SK-N-SH (cell line): ENCODE measurements around the gene MVP. TPM values are rescaled to one million over a fixed set of nuclear protein-coding genes. Genes with fewer than 3 reads are reported as not detected.
A peak's percentile ranks its signal among the peaks of the same experiment; 100 is the strongest.

Experiments used
- CTCF ChIA-PET: fragments of 300-600, 350-600 bp; formaldehyde crosslinking; extraction: SDS; loops from one replicate; lab custom pipeline; 2021; lab: Yijun Ruan, JAX
- POLR2A ChIA-PET: fragments of 350-600 bp; sonication (Branson Sonifier 250); formaldehyde crosslinking; extraction: SDS; loops from one replicate; lab custom pipeline; 2020; ENCODE audit warnings: antibody characterized with exemption, inconsistent platforms; lab: Yijun Ruan, JAX
- DNase-seq: peaks from one replicate; pipeline ENCODE4 v3.0.0; 2012
- H2AFZ ChIP-seq: fragments of 200-600 bp; sonication (generic); 2 replicates; pipeline ENCODE4 v1.8.1; 2016; ENCODE audit warnings: antibody characterized with exemption, mild to moderate bottlenecking, low read depth
- H3F3A ChIP-seq: fragments of 200-600 bp; sonication (generic); replicated peaks from 2 replicates; pipeline ENCODE3; 2016; ENCODE audit warnings: antibody characterized with exemption, mild to moderate bottlenecking; ENCODE audit not compliant: insufficient read depth
- H3K27ac ChIP-seq, 2 experiments: fragments of 200-500 bp in 1 of 2; fragments of 200-600 bp in 1 of 2; sonication (Bioruptor generic) in 1 of 2; sonication (generic), shearing (Covaris generic) in 1 of 2; 2 replicates each; pipeline versions ENCODE4 v1.5.1 to v1.6.1; 2014 to 2016; ENCODE audit warnings: low read depth in 2 of 2, inconsistent platforms in 1 of 2, low read length in 1 of 2, mild to moderate bottlenecking in 1 of 2, mixed read lengths in 1 of 2
- H3K27me3 ChIP-seq: fragments of 200-600 bp; sonication (generic), shearing (Covaris generic); 2 replicates; pipeline ENCODE4 v1.6.1; 2016; ENCODE audit warnings: mixed run types; ENCODE audit not compliant: insufficient read depth
- H3K36me3 ChIP-seq, 2 experiments: fragments of 200-500 bp in 1 of 2; fragments of 200-600 bp in 1 of 2; sonication (Bioruptor generic) in 1 of 2; sonication (generic) in 1 of 2; replicated peaks in 1 of 2; 2 replicates each; pipeline versions ENCODE3 to v1.5.1; 2014 to 2016; ENCODE audit warnings: low read length in 1 of 2, mild to moderate bottlenecking in 1 of 2; ENCODE audit not compliant: insufficient read depth in 2 of 2, control insufficient read depth in 1 of 2
- H3K4me1 ChIP-seq, 2 experiments: fragments of 200-500 bp in 1 of 2; fragments of 200-600 bp in 1 of 2; sonication (Bioruptor generic) in 1 of 2; sonication (generic), shearing (Covaris generic) in 1 of 2; 2 replicates each; pipeline versions ENCODE4 v1.5.1 to v1.6.1; 2014 to 2016; ENCODE audit warnings: low read depth in 1 of 2, low read length in 1 of 2, mixed run types in 1 of 2; ENCODE audit not compliant: insufficient read depth in 2 of 2, control insufficient read depth in 1 of 2
- H3K4me2 ChIP-seq: fragments of 200-600 bp; sonication (generic), shearing (Covaris generic); 2 replicates; pipeline ENCODE4 v1.6.1; 2017; ENCODE audit warnings: mixed run types
- H3K4me3 ChIP-seq, 2 experiments: fragments of 200-500 bp in 1 of 2; fragments of 200-600 bp in 1 of 2; sonication (Bioruptor generic) in 1 of 2; sonication (generic), shearing (Covaris generic) in 1 of 2; 2 replicates each; pipeline versions ENCODE4 v1.5.1 to v1.8.1; 2014 to 2016; ENCODE audit warnings: low read depth in 2 of 2, inconsistent platforms in 1 of 2, low read length in 1 of 2, mild to moderate bottlenecking in 1 of 2, mixed read lengths in 1 of 2, moderate library complexity in 1 of 2
- H3K79me2 ChIP-seq: fragments of 200-600 bp; sonication (generic); 2 replicates; pipeline ENCODE4 v1.8.1; 2017; ENCODE audit warnings: mild to moderate bottlenecking; ENCODE audit not compliant: insufficient read depth
- H3K9ac ChIP-seq: fragments of 200-600 bp; sonication (generic); 2 replicates; pipeline ENCODE4 v1.6.1; 2017; ENCODE audit warnings: mixed run types
- H3K9me2 ChIP-seq: fragments of 200-600 bp; sonication (generic); 2 replicates; pipeline ENCODE4 v1.6.1; 2017; ENCODE audit warnings: mixed run types
- H3K9me3 ChIP-seq: fragments of 200-600 bp; sonication (generic); 2 replicates; pipeline ENCODE4 v1.6.1; 2017; ENCODE audit warnings: mixed run types, mild to moderate bottlenecking, moderate library complexity
- H4K20me1 ChIP-seq: fragments of 200-600 bp; sonication (generic); 2 replicates; pipeline ENCODE4 v1.6.1; 2017; ENCODE audit warnings: mild to moderate bottlenecking, mixed run types; ENCODE audit not compliant: insufficient read depth
- CHD2 ChIP-seq: fragments of 150-350 bp; IDR thresholded peaks from 2 replicates; pipeline ENCODE4 v1.6.1; 2018; ENCODE audit warnings: low read length; ENCODE audit not compliant: partially characterized antibody
- EZH2phosphoT487 ChIP-seq: fragments of 200-600 bp; sonication (generic); IDR thresholded peaks from 2 replicates; pipeline ENCODE4 v1.6.1; 2017; ENCODE audit warnings: low read depth, mixed run types, mild to moderate bottlenecking, antibody characterized with exemption, moderate library complexity, borderline replicate concordance
- FOSL2 ChIP-seq: IDR thresholded peaks from 2 replicates; pipeline ENCODE4 v1.4.0; 2012; ENCODE audit warnings: low read depth, mild to moderate bottlenecking, moderate library complexity, borderline replicate concordance
- GABPA ChIP-seq: IDR thresholded peaks from 2 replicates; pipeline ENCODE4 v1.4.0; 2012; ENCODE audit warnings: low read depth, mild to moderate bottlenecking
- GATA2 ChIP-seq: sonication (generic); formaldehyde crosslinking; IDR thresholded peaks from 2 replicates; pipeline ENCODE4 v1.5.0; 2020; ENCODE audit warnings: mild to moderate bottlenecking, missing genetic modification reagents
- IRF3 ChIP-seq: fragments of 150-350 bp; IDR thresholded peaks from 2 replicates; pipeline ENCODE4 v1.6.1; 2016; ENCODE audit warnings: mild to moderate bottlenecking, low read depth, low read length
- JUND ChIP-seq: IDR thresholded peaks from 2 replicates; pipeline ENCODE4 v1.4.0; 2012
- MXI1 ChIP-seq: IDR thresholded peaks from 2 replicates; pipeline ENCODE4 v1.6.1; 2012; ENCODE audit warnings: mild to moderate bottlenecking, low read depth, low read length, improper control_type of control experiment
- RAD21 ChIP-seq: IDR thresholded peaks from 2 replicates; pipeline ENCODE4 v1.6.1; 2012; ENCODE audit warnings: mild to moderate bottlenecking, low read length
- RFX5 ChIP-seq: IDR thresholded peaks from 2 replicates; pipeline ENCODE4 v1.6.1; 2012; ENCODE audit warnings: mild to moderate bottlenecking, improper control_type of control experiment, low read length
- SMC3 ChIP-seq: IDR thresholded peaks from 2 replicates; pipeline ENCODE4 v1.6.1; 2012; ENCODE audit warnings: low read depth, low read length, improper control_type of control experiment
- TAF1 ChIP-seq: IDR thresholded peaks from 2 replicates; pipeline ENCODE4 v1.6.1; 2012; ENCODE audit warnings: low read depth, mild to moderate bottlenecking, low read length, moderate library complexity, borderline replicate concordance
- TCF12 ChIP-seq: IDR thresholded peaks from 2 replicates; pipeline ENCODE4 v1.4.0; 2012
- YY1 ChIP-seq: IDR thresholded peaks from 2 replicates; pipeline ENCODE4 v1.4.0; 2012; ENCODE audit warnings: low read depth, mild to moderate bottlenecking
- WGBS: methylation state at CpG from one replicate; pipeline ENCODE4 v1.1.6; 2017; ENCODE audit warnings: low lambda C conversion rate; 5-methylcytosine and 5-hydroxymethylcytosine counted together
- polyA plus RNA-seq, 3 experiments: library from polyadenylated mRNA; depleted of rRNA; stranded (reverse); fragments of >200 nt; gene quantifications; 2 replicates each; pipeline ENCODE4 v1.2.3, GENCODE V29; 2012
- TF ChIP-seq, protein P1 (sequence below): IDR thresholded peaks from 2 replicates; pipeline ENCODE4 v1.4.0; 2012; ENCODE audit warnings: low read depth
- TF ChIP-seq, protein P2 (sequence below): IDR thresholded peaks from 2 replicates; pipeline ENCODE4; 2012

Gene MVP
- polyA plus RNA-seq, 1 of the 3 experiments (the other 2 are of a cell fraction): 222 TPM

DNA sequence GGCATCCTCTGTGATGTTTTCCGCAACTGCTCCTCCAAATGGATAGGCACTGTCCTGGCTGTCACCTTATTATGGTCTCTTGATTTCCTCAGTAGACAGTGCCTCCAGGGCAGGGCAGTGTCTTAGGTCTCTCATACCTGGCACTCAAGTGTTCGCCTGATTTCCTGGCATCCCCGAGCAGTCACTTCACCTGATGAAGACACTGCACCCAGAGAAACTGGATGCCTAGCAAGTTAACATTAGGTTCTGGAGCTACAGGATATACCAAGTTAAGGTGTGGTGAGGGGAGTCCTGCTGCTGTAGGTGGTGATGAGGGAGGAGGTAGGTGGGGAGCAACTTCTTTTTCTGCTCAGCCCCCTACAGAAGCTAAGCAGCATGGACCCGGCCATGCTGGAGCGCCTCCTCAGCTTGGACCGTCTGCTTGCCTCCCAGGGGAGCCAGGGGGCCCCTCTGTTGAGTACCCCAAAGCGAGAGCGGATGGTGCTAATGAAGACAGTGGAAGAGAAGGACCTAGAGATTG is 17.8 kb upstream of the MVP start:
- Histone ChIP-seq H4K20me1 (no peaks in the 10 kb centered on the region), H3K9me2 (no peaks in the 10 kb centered on the region), H3K27me3 (no peaks in the 10 kb centered on the region), H3K4me1 (peaks cover 0 to 10% of the 10 kb centered on the region in 2 experiments; a peak in 1 of 4 replicates), H3K9ac (no peak overlapping the region), H3K79me2 (peaks cover 4% of the 10 kb centered on the region), H3K4me3 (no peak overlapping the region), H3K36me3 (peaks cover 15 to 41% of the 10 kb centered on the region in 2 experiments), H3F3A (peaks cover 25% of the 10 kb centered on the region), H2AFZ (no peak overlapping the region), H3K27ac (no peak overlapping the region), H3K9me3 (no peaks in the 10 kb centered on the region), H3K4me2 (no peak overlapping the region)
- CTCF ChIA-PET: interaction anchor here (1.2 to 1.9 kb wide), 5 partner anchors 10 to 229 kb away, joined by 4 to 9 read pairs (median 5); partner anchors contain the start of genes KIF22, PAGR1 and TLCD3B
- no peak for DNase-seq
- TF ChIP-seq GABPA: no peak
- no peak for TF ChIP-seq CHD2
- no peak for TF ChIP-seq FOSL2
- TF ChIP-seq, protein P1, sequence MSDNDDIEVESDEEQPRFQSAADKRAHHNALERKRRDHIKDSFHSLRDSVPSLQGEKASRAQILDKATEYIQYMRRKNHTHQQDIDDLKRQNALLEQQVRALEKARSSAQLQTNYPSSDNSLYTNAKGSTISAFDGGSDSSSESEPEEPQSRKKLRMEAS: no peak
- no peak for TF ChIP-seq RAD21
- TF ChIP-seq RFX5: no peak
- no peak for TF ChIP-seq IRF3
- TF ChIP-seq TCF12: no peak
- TF ChIP-seq TAF1: no peak
- TF ChIP-seq YY1: no peak
- TF ChIP-seq, protein P2, sequence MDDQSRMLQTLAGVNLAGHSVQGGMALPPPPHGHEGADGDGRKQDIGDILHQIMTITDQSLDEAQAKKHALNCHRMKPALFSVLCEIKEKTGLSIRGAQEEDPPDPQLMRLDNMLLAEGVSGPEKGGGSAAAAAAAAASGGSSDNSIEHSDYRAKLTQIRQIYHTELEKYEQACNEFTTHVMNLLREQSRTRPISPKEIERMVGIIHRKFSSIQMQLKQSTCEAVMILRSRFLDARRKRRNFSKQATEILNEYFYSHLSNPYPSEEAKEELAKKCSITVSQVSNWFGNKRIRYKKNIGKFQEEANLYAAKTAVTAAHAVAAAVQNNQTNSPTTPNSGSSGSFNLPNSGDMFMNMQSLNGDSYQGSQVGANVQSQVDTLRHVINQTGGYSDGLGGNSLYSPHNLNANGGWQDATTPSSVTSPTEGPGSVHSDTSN: no peak
- no peak for TF ChIP-seq SMC3
- no peak for TF ChIP-seq JUND
- TF ChIP-seq GATA2 (CRISPR knock-in tag): no peak
- TF ChIP-seq MXI1: no peak
- 97% methylated on average over 7 of the region's 8 CpGs for WGBS
- POLR2A ChIA-PET: interaction anchor here (4.0 kb wide), 1 partner anchor 12 kb away, joined by 19 read pairs; the partner anchor contains the start of gene KIF22

DNA sequence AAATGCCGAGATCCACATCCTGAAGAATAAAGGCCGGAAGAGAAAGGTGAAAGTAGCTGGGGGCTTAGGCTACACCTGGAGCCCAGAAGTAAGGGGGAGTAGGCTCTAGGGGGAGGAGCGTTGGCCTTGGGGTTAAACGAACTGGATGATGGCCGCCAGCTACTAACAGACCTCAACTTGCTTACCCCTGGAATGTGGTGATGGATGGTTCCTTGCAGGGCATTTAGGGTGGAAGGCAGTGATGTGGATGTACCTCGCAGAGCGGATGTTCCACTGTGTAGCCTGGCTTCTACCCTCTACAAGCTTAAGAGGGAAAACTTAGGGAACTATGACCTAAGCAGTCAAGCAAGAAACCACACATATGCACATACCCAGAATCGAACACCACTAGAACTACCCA is 16.2 kb upstream of the MVP start:
- CTCF ChIA-PET: interaction anchor here (1.0 to 2.3 kb wide), 6 partner anchors 9 to 96 kb away, joined by 3 to 17 read pairs (median 4); partner anchors contain the start of genes ASPHD1, KIF22, MVP and PAGR1
- peaks cover 13 to 33% of the 10 kb centered on the region in 2 experiments for H3K36me3 ChIP-seq

More for the DNA sequence above, 16.2 kb upstream of the MVP start:
- peaks cover 7 to 22% of the 10 kb centered on the region in 2 experiments for H3K4me1 ChIP-seq
- TF ChIP-seq EZH2phosphoT487: no peak
- TF ChIP-seq, all 33 proteins: peak for 0
- Histone ChIP-seq H3K27me3 (no peaks in the 10 kb centered on the region), H3K27ac (peak overlapping the region; percentile 89 to 93; a peak in 2 of 4 replicates), H3K79me2 (peaks cover 19% of the 10 kb centered on the region), H4K20me1 (peaks cover 5% of the 10 kb centered on the region; the same call in 1 of the 2 replicates), H3F3A (peaks cover 33% of the 10 kb centered on the region), H3K9me3 (no peaks in the 10 kb centered on the region), H3K9me2 (no peaks in the 10 kb centered on the region), H3K4me3 (no peak overlapping the region), H3K9ac (no peak overlapping the region; the same call in 1 of the 2 replicates), H3K4me2 (peak overlapping the region; percentile 90; the same call in 1 of the 2 replicates), H2AFZ (no peak overlapping the region)
- POLR2A ChIA-PET: interaction anchor here (0.8 to 4.0 kb wide), 5 partner anchors 9 to 261 kb away, joined by 3 to 19 read pairs (median 4); partner anchors contain the start of genes ALDOA and KIF22
- WGBS: 91% methylated on average over 8 of the region's 8 CpGs
- DNase-seq: no peak
